Breast epithelium (tissue), 4 donors: ENCODE data around the gene FSTL4. TPM values are rescaled to one million over a fixed set of nuclear protein-coding genes. Genes with fewer than 3 reads are reported as not detected.

Experiments
- DNase-seq, 2 donors: peaks; one replicate each; pipeline ENCODE4 v3.0.0-alpha.2; 2019; ENCODE audit warnings: low spot score in 2 of 2
- H3K27ac ChIP-seq, 2 donors: fragments of 200-600 bp; sonication (generic) in 1 of 2; one replicate each; pipeline ENCODE4 v1.5.1; 2016 to 2019; ENCODE audit warnings: mild to moderate bottlenecking in 1 of 2
- H3K27me3 ChIP-seq, 2 donors: fragments of 200-600 bp; sonication (generic) in 1 of 2; one replicate each; pipeline versions ENCODE4 v1.5.1 to v1.6.0; 2017 to 2019; ENCODE audit warnings: control low read depth in 1 of 2, mild to moderate bottlenecking in 1 of 2
- H3K36me3 ChIP-seq: fragments of 200-600 bp; one replicate; pipeline ENCODE4 v1.5.1; 2019
- H3K4me1 ChIP-seq, 2 donors: fragments of 200-600 bp; sonication (generic); one replicate each; pipeline ENCODE4 v1.5.1; 2016 to 2019; ENCODE audit warnings: control low read depth in 1 of 2
- H3K4me3 ChIP-seq, 3 donors: fragments of 200-600 bp; sonication (generic); 1 replicate in 2 of 3; 2 replicates in 1 of 3; pipeline ENCODE4 v1.5.1; 2016 to 2019; ENCODE audit warnings: mild to moderate bottlenecking in 3 of 3, moderate library complexity in 2 of 3
- H3K9me3 ChIP-seq, 2 donors: fragments of 200-600 bp; sonication (generic) in 1 of 2; one replicate each; pipeline ENCODE4 v1.5.1; 2016 to 2019; ENCODE audit warnings: control low read depth in 1 of 2
- CTCF ChIP-seq, 3 donors: fragments of 450-650 bp; IDR thresholded peaks; one replicate each; pipeline ENCODE4 v1.5.1; 2016 to 2017; ENCODE audit warnings: antibody characterized with exemption in 3 of 3, mild to moderate bottlenecking in 3 of 3, moderate library complexity in 3 of 3
- POLR2A ChIP-seq: fragments of 450-650 bp; IDR thresholded peaks from one replicate; pipeline ENCODE4 v1.6.1; 2016; ENCODE audit warnings: antibody characterized with exemption, mild to moderate bottlenecking, moderate library complexity
- POLR2AphosphoS5 ChIP-seq, 3 donors: sonication (generic); formaldehyde crosslinking; IDR thresholded peaks; one replicate each; pipeline ENCODE4 v1.6.1; 2017; ENCODE audit warnings: antibody characterized with exemption in 3 of 3
- intact Hi-C: fragments of 100-400 bp; cut with DNase I; formaldehyde crosslinking; loops from one replicate; pipeline ENCODE4 v1.15.1; 2023; ENCODE audit warnings: low total_unique reads
- total RNA-seq, 3 donors: library from RNA; depleted of rRNA; stranded (reverse); fragments of >200 nt; gene quantifications; one replicate each; pipeline ENCODE4 v1.1.0, GENCODE V29; 2016

FSTL4 gene
- total RNA-seq, 3 donors from 2014 or later = 0.16 to 0.98 (median 0.88) TPM

- no peaks in the 10 kb centered on the region for H3K9me3 ChIP-seq
- TF ChIP-seq CTCF (IDR thresholded peaks at IDR 0.05) (no peak), POLR2A (no peak), POLR2AphosphoS5 (IDR thresholded peaks at IDR 0.05) (no peak)
- intact Hi-C loops = no loop called here
- no peaks in the 10 kb centered on the region for H3K4me1 ChIP-seq
- H3K27me3 ChIP-seq = no peaks in the 10 kb centered on the region
- H3K4me3 ChIP-seq = no peak overlapping the region
- no peak for DNase-seq
- H3K27ac ChIP-seq = no peak overlapping the region
- no peaks in the 10 kb centered on the region for H3K36me3 ChIP-seq
Observed at GRCh38 chr5:133579766-133580165, 32.6 kb downstream of the FSTL4 start.

GRCh38 chr5:133569347-133569746 is 43.0 kb downstream of the FSTL4 start:
- Histone ChIP-seq H3K4me1 (no peaks in the 10 kb centered on the region), H3K4me3 (no peak overlapping the region), H3K27me3 (no peaks in the 10 kb centered on the region), H3K36me3 (no peaks in the 10 kb centered on the region), H3K9me3 (peaks cover 0 to 8% of the 10 kb centered on the region in 2 donors), H3K27ac (no peak overlapping the region)
- DNase-seq = no peak
- intact Hi-C loops = no loop called here
- TF ChIP-seq POLR2AphosphoS5 (IDR thresholded peaks at IDR 0.05) (no peak), POLR2A (no peak), CTCF (IDR thresholded peaks at IDR 0.05) (no peak)

- no peaks in the 10 kb centered on the region for H3K27me3 ChIP-seq
- DNase-seq = no peak
- H3K4me1 ChIP-seq = no peaks in the 10 kb centered on the region
- intact Hi-C loops = no loop called here
- no peaks in the 10 kb centered on the region for H3K9me3 ChIP-seq
- TF ChIP-seq POLR2A = no peak
- no peak for TF ChIP-seq POLR2AphosphoS5 (IDR thresholded peaks at IDR 0.05)
- no peak for TF ChIP-seq CTCF (IDR thresholded peaks at IDR 0.05)
- H3K27ac ChIP-seq = no peak overlapping the region
- H3K4me3 ChIP-seq = no peak overlapping the region
- H3K36me3 ChIP-seq = no peaks in the 10 kb centered on the region
Observed at GRCh38 chr5:133565993-133566392, 46.3 kb downstream of the FSTL4 start.

GRCh38 chr5:133564921-133565565 is 47.3 kb downstream of the FSTL4 start:
- H3K4me3 ChIP-seq = no peak overlapping the region
- no peaks in the 10 kb centered on the region for H3K9me3 ChIP-seq
- H3K27me3 ChIP-seq = no peaks in the 10 kb centered on the region
- H3K4me1 ChIP-seq = no peaks in the 10 kb centered on the region
- intact Hi-C loops = no loop called here
- H3K36me3 ChIP-seq = no peaks in the 10 kb centered on the region
- H3K27ac ChIP-seq = no peak overlapping the region
- TF ChIP-seq POLR2AphosphoS5 (IDR thresholded peaks at IDR 0.05) (no peak), POLR2A (no peak), CTCF (IDR thresholded peaks at IDR 0.05) (no peak)
- no peak for DNase-seq

GRCh38 chr5:133562554-133562953 is 49.8 kb downstream of the FSTL4 start:
- DNase-seq = no peak
- Histone ChIP-seq H3K27ac (no peak overlapping the region), H3K27me3 (no peaks in the 10 kb centered on the region), H3K36me3 (no peaks in the 10 kb centered on the region), H3K4me3 (no peak overlapping the region), H3K4me1 (no peaks in the 10 kb centered on the region), H3K9me3 (no peaks in the 10 kb centered on the region)
- intact Hi-C loops = no loop called here
- no peak for TF ChIP-seq CTCF (IDR thresholded peaks at IDR 0.05)
- no peak for TF ChIP-seq POLR2AphosphoS5 (IDR thresholded peaks at IDR 0.05)
